Neural cell (in vitro differentiated cells): Measurements from ENCODE around the gene RALGPS2. TPM values are rescaled to one million over a fixed set of nuclear protein-coding genes. Genes with fewer than 3 reads are reported as not detected.

Experiments used
- H2AFZ ChIP-seq: fragments of 200-600, 300-800 bp; sonication (generic), shearing (Covaris generic); 2 replicates; pipeline ENCODE4 v1.6.0; 2014; ENCODE audit warnings: low read depth, mild to moderate bottlenecking, antibody characterized with exemption, low read length, moderate library complexity
- H3F3A ChIP-seq: fragments of 200-600 bp; shearing (Covaris generic); 2 replicates; pipeline ENCODE4 v1.6.1; 2016; ENCODE audit warnings: mild to moderate bottlenecking, moderate library complexity, mixed read lengths, antibody characterized with exemption, low read length; ENCODE audit not compliant: insufficient read depth, poor library complexity, severe bottlenecking
- H3K27ac ChIP-seq: fragments of 200-600, 300-800 bp; sonication (generic), shearing (Covaris generic); 2 replicates; pipeline ENCODE4 v1.5.1; 2014; ENCODE audit warnings: mild to moderate bottlenecking, low read length, moderate library complexity
- H3K27me3 ChIP-seq: fragments of 300-800, 200-600 bp; sonication (generic), shearing (Covaris generic); 2 replicates; pipeline ENCODE4 v1.6.0; 2014; ENCODE audit warnings: mild to moderate bottlenecking, low read depth, low read length, moderate library complexity; ENCODE audit not compliant: insufficient read depth
- H3K36me3 ChIP-seq: fragments of 300-800, 200-600 bp; sonication (generic), shearing (Covaris generic); 2 replicates; pipeline ENCODE4 v1.5.1; 2014; ENCODE audit warnings: mild to moderate bottlenecking, antibody characterized with exemption, low read length, moderate library complexity; ENCODE audit not compliant: insufficient read depth
- H3K4me2 ChIP-seq: fragments of 300-800, 200-600 bp; sonication (generic), shearing (Covaris generic); 2 replicates; pipeline ENCODE4 v1.6.0; 2014; ENCODE audit warnings: mild to moderate bottlenecking, low read length
- H3K4me3 ChIP-seq: fragments of 300-800, 200-600 bp; sonication (generic), shearing (Covaris generic); 2 replicates; pipeline ENCODE4 v1.5.1; 2014; ENCODE audit warnings: mild to moderate bottlenecking, low read length, moderate library complexity
- H3K79me2 ChIP-seq: fragments of 200-600 bp; shearing (Covaris generic); replicated peaks from 2 replicates; pipeline ENCODE4 v1.6.0; 2014; ENCODE audit warnings: mild to moderate bottlenecking, low read length, moderate library complexity; ENCODE audit not compliant: insufficient read depth
- H3K9ac ChIP-seq: fragments of 300-800, 200-600 bp; sonication (generic), shearing (Covaris generic); 2 replicates; pipeline ENCODE4 v1.6.1; 2016; ENCODE audit warnings: mild to moderate bottlenecking, low read length, mixed read lengths
- H3K9me2 ChIP-seq: fragments of 200-600 bp; shearing (Covaris generic); 2 replicates; pipeline ENCODE4 v1.6.1; 2016; ENCODE audit warnings: mild to moderate bottlenecking, low read length, mixed read lengths; ENCODE audit not compliant: insufficient read depth
- H3K9me3 ChIP-seq: fragments of 200-600, 300-800 bp; sonication (generic), shearing (Covaris generic); 2 replicates; pipeline ENCODE4 v1.6.1; 2016; ENCODE audit warnings: mild to moderate bottlenecking, mixed run types, low read length, moderate library complexity, mixed read lengths
- H4K20me1 ChIP-seq: fragments of 200-600 bp; shearing (Covaris generic); 2 replicates; pipeline ENCODE4 v1.6.1; 2016; ENCODE audit warnings: mild to moderate bottlenecking, mixed run types; ENCODE audit not compliant: insufficient read depth
- CTCF ChIP-seq: fragments of 450-650 bp; IDR thresholded peaks from 2 replicates; pipeline ENCODE4 v1.5.1; 2014; ENCODE audit warnings: antibody characterized with exemption, mild to moderate bottlenecking, moderate library complexity; ENCODE audit not compliant: poor library complexity, severe bottlenecking
- EP300 ChIP-seq: fragments of 450-650 bp; conservative IDR thresholded peaks from 2 replicates; pipeline ENCODE4 v1.6.1; 2014; ENCODE audit warnings: antibody characterized with exemption, mild to moderate bottlenecking, moderate library complexity; ENCODE audit not compliant: poor library complexity, severe bottlenecking
- EZH2 ChIP-seq: fragments of 200-600, 300-800 bp; shearing (Covaris generic), sonication (generic); IDR thresholded peaks from 2 replicates; pipeline ENCODE4 v1.6.1; 2014; ENCODE audit warnings: antibody characterized with exemption, low read length, borderline replicate concordance, mild to moderate bottlenecking; ENCODE audit not compliant: insufficient read depth, poor library complexity, severe bottlenecking
- MXI1 ChIP-seq: fragments of 450-650 bp; conservative IDR thresholded peaks from 2 replicates; pipeline ENCODE4 v1.6.1; 2014; ENCODE audit warnings: antibody characterized with exemption, mild to moderate bottlenecking; ENCODE audit not compliant: poor library complexity, severe bottlenecking
- POLR2AphosphoS5 ChIP-seq: IDR thresholded peaks from 2 replicates; pipeline ENCODE4 v1.6.1; 2012
- RAD21 ChIP-seq: fragments of 450-650 bp; conservative IDR thresholded peaks from 2 replicates; pipeline ENCODE4 v1.6.1; 2014; ENCODE audit warnings: antibody characterized with exemption, mild to moderate bottlenecking, moderate library complexity
- SMC3 ChIP-seq: fragments of 450-650 bp; conservative IDR thresholded peaks from 2 replicates; pipeline ENCODE4 v1.6.1; 2014; ENCODE audit warnings: antibody characterized with exemption, mild to moderate bottlenecking, moderate library complexity; ENCODE audit not compliant: poor library complexity
- TAF1 ChIP-seq: IDR thresholded peaks from 2 replicates; pipeline ENCODE4 v1.6.1; 2012; ENCODE audit warnings: low read depth
- polyA plus RNA-seq: library from polyadenylated mRNA; depleted of rRNA; stranded (reverse); fragments of >200 nt; gene quantifications from 2 replicates; pipeline ENCODE4 v1.2.3, GENCODE V29; 2014
- TF ChIP-seq, protein P1 (sequence below): IDR thresholded peaks from 2 replicates; pipeline ENCODE4 v1.6.1; 2012; ENCODE audit warnings: borderline replicate concordance

Gene RALGPS2
- polyA plus RNA-seq, 1 donor from 2014 or later: 26.6 TPM

- Histone ChIP-seq H3K36me3 (no peaks in the 10 kb centered on the region), H3K79me2 (no peaks in the 10 kb centered on the region), H3K27ac (no peak overlapping the region), H4K20me1 (no peaks in the 10 kb centered on the region), H3K4me2 (no peak overlapping the region), H3K9me2 (no peaks in the 10 kb centered on the region), H3K9ac (no peak overlapping the region), H3K4me3 (no peak overlapping the region), H2AFZ (no peak overlapping the region), H3K9me3 (no peaks in the 10 kb centered on the region), H3F3A (no peaks in the 10 kb centered on the region), H3K27me3 (no peaks in the 10 kb centered on the region)
- TF ChIP-seq RAD21 (no peak), TAF1 (no peak), MXI1 (no peak), POLR2AphosphoS5 (no peak), SMC3 (no peak), EZH2 (no peak), EP300 (no peak), CTCF (no peak)
- TF ChIP-seq, protein P1, sequence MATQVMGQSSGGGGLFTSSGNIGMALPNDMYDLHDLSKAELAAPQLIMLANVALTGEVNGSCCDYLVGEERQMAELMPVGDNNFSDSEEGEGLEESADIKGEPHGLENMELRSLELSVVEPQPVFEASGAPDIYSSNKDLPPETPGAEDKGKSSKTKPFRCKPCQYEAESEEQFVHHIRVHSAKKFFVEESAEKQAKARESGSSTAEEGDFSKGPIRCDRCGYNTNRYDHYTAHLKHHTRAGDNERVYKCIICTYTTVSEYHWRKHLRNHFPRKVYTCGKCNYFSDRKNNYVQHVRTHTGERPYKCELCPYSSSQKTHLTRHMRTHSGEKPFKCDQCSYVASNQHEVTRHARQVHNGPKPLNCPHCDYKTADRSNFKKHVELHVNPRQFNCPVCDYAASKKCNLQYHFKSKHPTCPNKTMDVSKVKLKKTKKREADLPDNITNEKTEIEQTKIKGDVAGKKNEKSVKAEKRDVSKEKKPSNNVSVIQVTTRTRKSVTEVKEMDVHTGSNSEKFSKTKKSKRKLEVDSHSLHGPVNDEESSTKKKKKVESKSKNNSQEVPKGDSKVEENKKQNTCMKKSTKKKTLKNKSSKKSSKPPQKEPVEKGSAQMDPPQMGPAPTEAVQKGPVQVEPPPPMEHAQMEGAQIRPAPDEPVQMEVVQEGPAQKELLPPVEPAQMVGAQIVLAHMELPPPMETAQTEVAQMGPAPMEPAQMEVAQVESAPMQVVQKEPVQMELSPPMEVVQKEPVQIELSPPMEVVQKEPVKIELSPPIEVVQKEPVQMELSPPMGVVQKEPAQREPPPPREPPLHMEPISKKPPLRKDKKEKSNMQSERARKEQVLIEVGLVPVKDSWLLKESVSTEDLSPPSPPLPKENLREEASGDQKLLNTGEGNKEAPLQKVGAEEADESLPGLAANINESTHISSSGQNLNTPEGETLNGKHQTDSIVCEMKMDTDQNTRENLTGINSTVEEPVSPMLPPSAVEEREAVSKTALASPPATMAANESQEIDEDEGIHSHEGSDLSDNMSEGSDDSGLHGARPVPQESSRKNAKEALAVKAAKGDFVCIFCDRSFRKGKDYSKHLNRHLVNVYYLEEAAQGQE: no peak
Observed at GRCh38 chr1:178818416-178818815, 93.4 kb downstream of the RALGPS2 start.

DNA sequence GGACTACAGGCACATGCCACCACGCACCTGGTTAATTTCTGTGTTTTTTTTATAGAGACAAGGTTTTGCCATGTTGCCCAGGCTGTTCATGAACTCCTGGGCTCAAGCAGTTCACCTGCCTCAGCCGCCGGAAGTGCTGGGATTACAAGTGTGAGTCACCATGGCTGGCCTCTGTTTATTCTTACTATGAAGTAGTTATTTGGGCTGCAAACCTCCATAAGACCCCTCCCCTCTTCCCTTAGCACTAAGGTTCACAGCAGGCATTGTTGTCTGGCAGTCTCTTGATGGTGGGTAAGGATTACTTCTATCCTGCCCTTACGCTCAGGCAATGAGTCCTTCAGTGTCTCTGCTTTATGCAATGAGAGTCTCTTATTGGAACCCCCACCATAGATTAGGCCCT, 94.1 kb downstream of the RALGPS2 start:
- no peaks in the 10 kb centered on the region for H3K36me3 ChIP-seq
- no peak overlapping the region for H3K4me2 ChIP-seq
- H3K79me2 ChIP-seq: no peaks in the 10 kb centered on the region
- H3K9me3 ChIP-seq: no peaks in the 10 kb centered on the region
- H3F3A ChIP-seq: no peaks in the 10 kb centered on the region
- H3K4me3 ChIP-seq: no peak overlapping the region
- no peak overlapping the region for H2AFZ ChIP-seq
- no peaks in the 10 kb centered on the region for H3K9me2 ChIP-seq
- no peak overlapping the region for H3K27ac ChIP-seq
- H3K27me3 ChIP-seq: no peaks in the 10 kb centered on the region
- H3K9ac ChIP-seq: no peak overlapping the region
- no peak for TF ChIP-seq CTCF
- TF ChIP-seq EZH2: no peak
- no peak for TF ChIP-seq SMC3
- TF ChIP-seq MXI1: no peak
- TF ChIP-seq, protein P1: no peak
- no peak for TF ChIP-seq EP300
- TF ChIP-seq RAD21: no peak
- no peak for TF ChIP-seq TAF1
- no peak for TF ChIP-seq POLR2AphosphoS5
- H4K20me1 ChIP-seq: no peaks in the 10 kb centered on the region
